GM18526 (cell line): Measurements from ENCODE around the gene NLGN2.

Experiments used
- POLR2A ChIP-seq: IDR thresholded peaks from 3 replicates; pipeline ENCODE4 v1.6.1; 2011; ENCODE audit not compliant: insufficient read length; ENCODE audit errors: extremely low read depth

Gene NLGN2

GRCh38 chr17:7418472-7419152, 11.0 kb downstream of the NLGN2 start:
- TF ChIP-seq POLR2A: no peak

GRCh38 chr17:7419819-7420610, 12.4 kb downstream of the NLGN2 start, which contains the start of gene SPEM1:
Gene SPEM1 (plus strand): TSS chr17:7420324. CDS start chr17:7420385, 61 bp downstream.
- TF ChIP-seq POLR2A: no peak

GRCh38 chr17:7421186-7421585, 13.5 kb downstream of the NLGN2 start:
- TF ChIP-seq POLR2A: no peak

- TF ChIP-seq POLR2A: no peak
Measured at GRCh38 chr17:7423679-7424078, 16.0 kb downstream of the NLGN2 start.

- TF ChIP-seq POLR2A: no peak
Measured at GRCh38 chr17:7425316-7425715, 17.7 kb downstream of the NLGN2 start, which contains the start of gene SPEM2. Gene SPEM2 (plus strand): TSS chr17:7425616. CDS start chr17:7425689, 73 bp downstream.

GRCh38 chr17:7425756-7426155, 18.1 kb downstream of the NLGN2 start:
- no peak for TF ChIP-seq POLR2A

- no peak for TF ChIP-seq POLR2A
Measured at GRCh38 chr17:7426203-7426863, 18.7 kb downstream of the NLGN2 start.

GRCh38 chr17:7426896-7427489, 19.3 kb downstream of the NLGN2 start:
- TF ChIP-seq POLR2A: no peak

GRCh38 chr17:7427549-7427948, 19.9 kb downstream of the NLGN2 start:
- TF ChIP-seq POLR2A: no peak

GRCh38 chr17:7428557-7428956, 20.9 kb downstream of the NLGN2 start, which contains the start of gene SPEM3:
Gene SPEM3 (plus strand): TSS chr17:7428857. CDS start chr17:7428903, 46 bp downstream.
- no peak for TF ChIP-seq POLR2A

- no peak for TF ChIP-seq POLR2A
Measured at GRCh38 chr17:7429722-7430121, 22.1 kb downstream of the NLGN2 start.

- no peak for TF ChIP-seq POLR2A
Measured at GRCh38 chr17:7431231-7431630, 23.6 kb downstream of the NLGN2 start.

GRCh38 chr17:7432296-7432695, 24.7 kb downstream of the NLGN2 start:
- TF ChIP-seq POLR2A: no peak

- peak; percentile 37 for TF ChIP-seq POLR2A
Measured at GRCh38 chr17:7435676-7436555, 28.3 kb downstream of the NLGN2 start.
